ENCODE data around the gene SHISA7. TPM values are rescaled to one million over a fixed set of nuclear protein-coding genes. Genes with fewer than 3 reads are reported as not detected.
"Not testable (repeated sequence)": the region's sequence is repeated elsewhere in the genome, so short reads cannot be mapped to it uniquely, and the experiment has no call there.

SHISA7 gene
- total RNA-seq, 1 experiment from 2014 or later: not detected

- DNase-seq (ENCODE audit: low spot score): no peak
Observed at GRCh38 chr19:55419624-55420236, 23.4 kb downstream of the SHISA7 start.

DNA sequence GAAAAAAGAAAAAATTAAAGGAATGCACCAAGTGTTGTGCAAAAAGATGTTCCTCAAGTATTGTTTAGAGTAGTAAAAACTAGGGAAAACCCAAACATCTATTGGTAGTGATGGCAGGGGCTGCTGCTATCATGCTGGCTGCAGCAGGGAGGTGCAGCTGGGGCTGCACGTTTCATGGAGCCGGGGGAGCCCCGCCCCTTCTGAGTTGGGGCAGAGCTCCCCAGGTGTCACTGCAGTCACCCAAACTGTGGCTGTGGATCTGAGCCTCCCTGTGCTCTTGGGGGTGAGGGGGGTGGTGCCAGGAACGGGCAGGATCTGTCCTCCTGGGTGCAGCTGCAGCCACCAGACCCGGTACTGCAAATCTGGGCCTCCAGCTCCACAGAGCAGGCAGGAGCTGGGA lies 24.0 kb downstream of the SHISA7 start:
- no peak for DNase-seq (ENCODE audit: low spot score)

GRCh38 chr19:55418185-55418584 lies 24.9 kb downstream of the SHISA7 start:
- DNase-seq (ENCODE audit: low spot score): peak; percentile 95

- no peak for DNase-seq (ENCODE audit: low spot score)
Observed at GRCh38 chr19:55410168-55410567, 32.9 kb downstream of the SHISA7 start.

GRCh38 chr19:55409179-55409578 lies 33.9 kb downstream of the SHISA7 start:
- not testable (repeated sequence) for DNase-seq (ENCODE audit: low spot score)

DNA sequence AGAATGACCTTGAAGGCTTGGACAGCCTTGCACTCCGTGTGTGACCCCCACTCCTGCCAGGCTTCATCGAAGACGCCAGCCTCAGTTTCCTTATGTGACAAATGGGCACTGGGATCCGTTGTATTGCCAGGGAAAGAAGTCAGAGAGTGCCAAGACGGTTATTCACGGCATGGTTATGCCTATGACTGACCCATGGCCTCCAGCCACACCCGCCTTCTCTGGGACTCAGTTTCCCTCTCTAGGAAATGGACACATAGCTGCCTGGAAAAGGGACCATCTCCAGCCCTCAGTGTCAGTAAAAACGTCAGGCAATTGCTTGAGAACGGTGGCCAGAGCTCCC lies 34.6 kb downstream of the SHISA7 start:
- DNase-seq (ENCODE audit: low spot score): no peak

GRCh38 chr19:55407800-55408532 lies 35.1 kb downstream of the SHISA7 start:
- DNase-seq (ENCODE audit: low spot score): peak; percentile 100

DNA sequence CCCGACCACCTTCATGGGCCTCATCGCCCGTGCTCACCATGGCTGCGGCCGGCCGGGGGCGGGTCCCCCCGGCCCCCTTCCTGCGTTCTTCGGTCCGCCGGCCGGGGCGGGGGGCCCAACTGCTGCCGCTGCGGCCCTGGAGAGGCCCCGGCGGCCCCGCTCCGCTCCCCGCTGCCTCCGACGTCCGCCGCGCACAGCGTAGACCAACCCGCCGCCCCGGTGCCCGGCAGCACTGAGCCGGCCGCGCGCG lies 35.6 kb downstream of the SHISA7 start, which contains the start of gene UBE2S:
Gene UBE2S, minus strand, starts transcription at position 239 of the 250 bp plus-strand sequence. Its CDS starts 199 bp downstream, at position 40.
- DNase-seq (ENCODE audit: low spot score): not testable (repeated sequence)

DNA sequence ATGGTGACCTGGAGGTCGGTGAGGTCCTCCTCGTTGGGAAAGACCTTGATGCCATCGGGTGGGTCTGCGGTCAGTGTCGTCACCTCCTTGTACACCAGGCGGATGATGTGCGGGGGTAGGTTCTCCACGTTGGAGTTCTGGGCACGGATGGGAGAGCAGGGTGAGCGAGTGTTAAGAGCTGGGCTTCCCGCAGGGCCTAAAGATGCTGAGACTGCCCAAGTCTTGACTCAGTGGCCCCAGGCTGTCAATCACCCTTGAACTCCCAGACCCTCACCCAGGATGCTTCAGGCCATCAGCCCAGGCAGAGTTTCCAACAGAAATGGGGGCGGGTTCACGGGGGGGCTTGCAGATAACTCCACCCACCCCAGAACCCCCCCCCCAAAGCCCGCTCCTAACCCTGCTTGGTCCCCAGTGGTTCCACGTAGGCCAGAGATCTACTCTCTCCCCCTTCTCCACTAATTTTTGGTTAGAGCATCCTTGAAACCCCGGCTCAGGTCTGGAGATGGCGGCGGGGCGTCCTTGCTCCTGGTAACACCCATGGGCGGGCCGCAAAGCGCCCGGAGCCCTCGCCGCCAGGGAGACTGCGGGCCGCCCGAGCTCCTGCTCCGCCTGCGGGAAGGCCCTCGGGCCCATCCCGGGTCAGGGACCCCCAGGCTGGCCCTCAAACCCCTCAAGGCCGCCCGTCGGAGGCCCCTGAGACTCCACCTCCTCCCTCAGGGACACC lies 36.1 kb downstream of the SHISA7 start:
- DNase-seq (ENCODE audit: low spot score): peak; percentile 54

- peak; percentile 39 for DNase-seq (ENCODE audit: low spot score)
Observed at GRCh38 chr19:55406091-55406825, 36.8 kb downstream of the SHISA7 start.

GRCh38 chr19:55405638-55406037 lies 37.5 kb downstream of the SHISA7 start:
- no peak for DNase-seq (ENCODE audit: low spot score)

DNA sequence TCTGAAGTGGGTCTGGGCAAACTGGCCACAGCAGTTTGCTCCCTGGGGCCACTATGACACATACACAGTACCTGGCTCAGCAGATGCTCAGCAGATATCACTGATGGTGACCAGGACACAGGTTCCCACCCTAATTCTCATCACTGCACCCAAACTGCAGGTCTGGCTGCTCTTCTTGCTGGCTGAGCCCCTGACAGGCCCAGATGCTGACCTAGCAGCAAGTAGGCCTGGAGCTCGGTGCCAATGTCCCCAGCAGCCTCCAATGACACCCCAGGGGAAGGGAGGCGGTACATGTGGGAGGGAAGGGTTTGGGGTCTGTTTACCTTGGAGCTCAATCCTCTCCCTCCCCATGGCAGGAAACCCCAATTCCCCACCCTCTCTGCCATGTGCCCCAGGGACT lies 40.6 kb downstream of the SHISA7 start:
- no peak for DNase-seq (ENCODE audit: low spot score)

DNA sequence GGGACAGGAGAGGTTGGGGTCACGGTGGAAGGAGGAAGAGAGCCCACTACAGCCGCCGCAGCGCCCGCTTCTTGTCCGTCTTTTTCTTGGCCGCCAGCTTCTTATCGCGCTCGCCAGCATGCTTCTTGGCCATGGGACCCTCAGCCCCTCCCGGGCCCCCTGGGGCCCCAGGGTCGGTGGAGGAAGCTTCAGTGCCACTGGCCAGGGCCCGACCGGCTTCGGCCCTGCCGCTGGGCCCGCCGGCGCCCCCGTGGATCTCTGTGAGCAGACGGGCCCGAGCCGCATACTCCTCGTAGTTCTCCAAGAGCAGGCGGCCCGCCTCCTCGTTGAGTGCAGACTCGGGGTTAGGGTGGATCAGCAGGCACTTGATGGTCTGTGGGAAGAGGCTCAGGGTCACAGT lies 41.7 kb downstream of the SHISA7 start:
- DNase-seq (ENCODE audit: low spot score): not testable (repeated sequence)

DNA sequence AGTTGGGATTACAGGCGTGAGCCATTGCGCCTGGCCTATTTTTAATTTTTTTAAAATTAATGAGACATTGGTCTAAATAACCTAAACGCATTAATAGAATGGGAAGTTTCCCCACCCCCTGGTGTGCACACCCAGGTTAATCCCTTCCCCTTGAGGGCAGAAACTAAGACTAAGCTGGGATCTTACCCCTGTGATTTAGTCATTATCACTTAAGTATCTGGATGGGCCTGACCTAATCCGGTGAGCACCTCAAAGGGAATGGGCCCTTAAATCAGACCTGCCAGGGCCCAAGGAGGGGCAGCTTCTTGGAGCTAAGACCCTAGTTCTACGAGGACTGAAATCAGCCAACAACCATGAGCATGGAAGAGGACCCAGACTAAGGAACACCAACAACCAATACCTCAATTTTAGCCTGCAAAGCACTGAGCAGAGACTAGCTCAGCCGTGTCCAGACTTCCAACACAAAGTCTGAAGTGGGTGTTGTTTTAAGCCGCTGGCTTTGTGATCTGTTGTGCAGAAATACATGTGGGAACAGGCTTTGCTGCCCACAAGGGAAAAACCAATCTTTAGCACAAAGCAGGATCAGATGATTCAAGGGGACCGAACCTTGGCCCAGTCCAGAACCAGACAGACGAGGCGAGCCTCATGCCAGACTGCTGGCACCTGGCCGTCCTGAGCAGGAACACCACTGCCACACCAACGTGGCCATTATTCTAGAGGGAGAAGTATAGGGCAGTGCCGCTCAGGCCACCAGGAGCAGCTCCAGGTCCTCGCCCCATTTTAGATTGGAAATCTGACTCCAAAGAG lies 42.6 kb downstream of the SHISA7 start:
- DNase-seq (ENCODE audit: low spot score): no peak

DNA sequence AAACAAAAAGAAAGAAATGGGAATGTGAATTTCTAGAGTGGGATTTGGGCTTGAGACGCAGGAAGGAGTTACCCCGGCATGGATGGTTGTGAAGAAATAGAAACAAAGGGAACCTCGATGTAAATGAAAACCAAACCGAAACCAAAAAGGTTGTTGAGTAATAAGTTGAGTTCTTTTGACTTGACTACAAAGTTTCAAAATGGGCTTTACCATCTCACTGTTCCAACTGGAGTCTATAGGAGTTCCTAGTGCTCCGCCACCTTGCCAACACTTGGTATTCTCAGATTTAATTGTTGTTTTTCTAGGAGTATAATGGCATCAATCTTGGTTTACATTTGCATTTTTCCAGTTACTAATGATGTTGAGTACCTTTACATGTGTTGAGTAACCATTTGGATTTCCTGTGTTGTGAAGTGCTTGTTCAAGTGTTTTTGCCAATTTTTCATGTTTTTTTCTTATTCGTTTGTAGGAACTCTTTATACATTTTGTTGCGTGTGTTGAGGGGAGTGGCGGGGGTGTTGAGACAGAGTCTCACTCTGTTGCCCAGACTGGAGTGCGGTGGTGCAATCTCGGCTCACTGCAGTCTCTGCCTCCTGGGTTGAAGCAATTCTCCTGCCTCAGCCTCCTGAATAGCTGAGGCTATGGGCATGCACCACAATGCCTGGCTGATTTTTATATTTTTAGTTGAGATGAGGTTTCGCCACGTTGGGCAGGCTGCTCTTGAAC lies 44.7 kb downstream of the SHISA7 start:
- DNase-seq (ENCODE audit: low spot score): no peak

- DNase-seq (ENCODE audit: low spot score): no peak
Observed at GRCh38 chr19:55392820-55393761, 50.0 kb downstream of the SHISA7 start.

DNA sequence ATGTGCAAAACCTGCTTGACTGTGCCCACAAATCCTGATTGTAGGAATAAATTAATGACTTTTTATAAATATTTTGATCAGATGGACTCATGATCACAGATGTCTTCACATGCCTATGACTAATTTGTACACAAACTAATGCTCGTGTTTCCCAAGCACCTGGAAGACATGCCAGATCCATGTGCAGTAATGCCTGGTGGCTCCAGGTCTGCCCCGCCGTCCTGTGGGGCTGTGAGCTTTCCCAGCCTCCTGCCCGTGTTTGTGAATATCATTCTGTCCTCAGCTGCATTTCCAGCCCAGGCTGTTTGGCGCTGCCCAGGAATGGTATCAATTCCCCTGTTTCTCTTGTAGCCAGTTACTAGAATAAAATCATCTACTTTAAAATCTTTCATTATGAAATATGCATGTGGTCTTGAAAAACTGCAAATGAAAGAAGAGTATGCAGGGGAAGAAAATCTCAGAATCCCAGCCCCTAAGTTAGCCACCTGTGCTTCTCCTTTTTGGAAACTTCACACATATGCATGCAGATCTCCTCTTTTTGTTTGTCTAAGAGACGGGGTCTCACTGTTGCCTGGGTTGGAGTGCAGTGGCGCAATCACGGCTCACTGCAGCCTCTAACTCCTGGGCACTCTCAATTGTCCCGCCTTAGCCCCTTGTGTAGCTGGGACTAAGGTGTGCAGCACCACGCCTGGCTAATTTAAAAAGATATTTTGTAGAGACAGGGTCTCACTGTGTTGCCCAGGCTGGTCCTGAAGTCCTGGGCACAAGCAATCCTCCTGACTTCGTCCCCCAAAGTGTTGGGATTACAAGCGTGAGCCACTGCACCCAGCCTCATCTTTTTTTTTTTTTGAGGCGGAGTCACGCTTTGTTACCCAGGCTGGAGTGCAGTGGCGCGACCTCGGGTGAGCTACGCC lies 51.1 kb downstream of the SHISA7 start:
- DNase-seq (ENCODE audit: low spot score): no peak

DNA sequence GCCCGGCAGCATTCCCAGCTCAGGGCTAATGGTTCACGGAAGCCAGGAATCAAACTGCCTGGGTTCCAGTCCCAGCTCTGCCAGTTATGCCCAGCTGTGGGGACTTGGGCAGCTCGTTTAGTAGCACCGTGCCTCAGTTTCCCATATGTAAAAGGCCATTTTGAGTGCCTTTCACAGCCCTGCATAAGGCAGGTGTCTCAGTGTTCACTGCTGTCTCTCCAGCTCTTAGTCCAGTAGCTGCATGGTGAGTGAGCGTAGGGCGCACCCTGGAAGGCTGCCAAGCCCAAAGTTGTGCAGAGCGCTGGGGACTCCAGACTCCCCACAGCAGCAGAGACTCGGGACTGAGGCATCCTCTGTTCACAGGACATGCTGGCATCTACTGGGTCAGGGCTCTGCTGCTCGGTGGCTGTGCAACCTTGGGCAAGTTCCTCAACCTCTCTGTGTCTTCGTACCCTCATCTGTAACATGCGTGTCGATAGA lies 51.9 kb downstream of the SHISA7 start:
- no peak for DNase-seq (ENCODE audit: low spot score)
